Thoracic aorta (tissue), 2 donors: Measurements from ENCODE around the gene YWHAG. TPM values are rescaled to one million over a fixed set of nuclear protein-coding genes. Genes with fewer than 3 reads are reported as not detected.
"Not testable (repeated sequence)": the region's sequence is repeated elsewhere in the genome, so short reads cannot be mapped to it uniquely, and the experiment has no call there.

ENCODE experiments used
- ATAC-seq: fragments of 150-250 bp; one replicate; pipeline ENCODE4 v1.8.0; 2017; ENCODE audit warnings: low read depth; ENCODE audit not compliant: insufficient number of reproducible peaks, low FRiP score
- DNase-seq: peaks from one replicate; pipeline ENCODE4 v3.0.0-alpha.2; 2020; ENCODE audit warnings: low spot score
- H3K27ac ChIP-seq, 2 donors: fragments of 200-600 bp; sonication (generic); 1 replicate in 1 of 2; 2 replicates in 1 of 2; pipeline ENCODE4 v1.5.1; 2016; ENCODE audit warnings: mild to moderate bottlenecking in 2 of 2, moderate library complexity in 2 of 2
- H3K27me3 ChIP-seq: fragments of 200-600 bp; sonication (generic); replicated peaks from 2 replicates; pipeline ENCODE4 v1.6.0; 2016; ENCODE audit warnings: mild to moderate bottlenecking; ENCODE audit not compliant: insufficient read depth
- H3K36me3 ChIP-seq: fragments of 200-600 bp; sonication (generic); one replicate; pipeline ENCODE4 v1.5.1; 2016
- H3K4me1 ChIP-seq, 2 donors: fragments of 200-600 bp; sonication (generic); 1 replicate in 1 of 2; 2 replicates in 1 of 2; pipeline versions ENCODE4 v1.5.1 to v1.6.0; 2016; ENCODE audit warnings: low read depth in 2 of 2, mild to moderate bottlenecking in 1 of 2; ENCODE audit not compliant: control insufficient read depth in 1 of 2
- H3K4me3 ChIP-seq: fragments of 200-600 bp; sonication (generic); 2 replicates; pipeline ENCODE4 v1.5.1; 2016; ENCODE audit warnings: mild to moderate bottlenecking
- H3K9me3 ChIP-seq: fragments of 200-600 bp; sonication (generic); 2 replicates; pipeline ENCODE4 v1.5.1; 2016
- total RNA-seq, 2 donors: library from RNA; depleted of rRNA; stranded (reverse); fragments of >200 nt; gene quantifications; one replicate each; pipeline versions ENCODE4 v1.1.0 to v1.2.3, GENCODE V29; 2016
- TF ChIP-seq, protein P1 (sequence below): fragments of 200-600 bp; sonication (generic); IDR thresholded peaks from one replicate; pipeline ENCODE4 v1.5.1; 2019; ENCODE audit warnings: antibody characterized with exemption

YWHAG gene
- total RNA-seq, 2 donors from 2014 or later: 63.2 to 129 TPM

DNA sequence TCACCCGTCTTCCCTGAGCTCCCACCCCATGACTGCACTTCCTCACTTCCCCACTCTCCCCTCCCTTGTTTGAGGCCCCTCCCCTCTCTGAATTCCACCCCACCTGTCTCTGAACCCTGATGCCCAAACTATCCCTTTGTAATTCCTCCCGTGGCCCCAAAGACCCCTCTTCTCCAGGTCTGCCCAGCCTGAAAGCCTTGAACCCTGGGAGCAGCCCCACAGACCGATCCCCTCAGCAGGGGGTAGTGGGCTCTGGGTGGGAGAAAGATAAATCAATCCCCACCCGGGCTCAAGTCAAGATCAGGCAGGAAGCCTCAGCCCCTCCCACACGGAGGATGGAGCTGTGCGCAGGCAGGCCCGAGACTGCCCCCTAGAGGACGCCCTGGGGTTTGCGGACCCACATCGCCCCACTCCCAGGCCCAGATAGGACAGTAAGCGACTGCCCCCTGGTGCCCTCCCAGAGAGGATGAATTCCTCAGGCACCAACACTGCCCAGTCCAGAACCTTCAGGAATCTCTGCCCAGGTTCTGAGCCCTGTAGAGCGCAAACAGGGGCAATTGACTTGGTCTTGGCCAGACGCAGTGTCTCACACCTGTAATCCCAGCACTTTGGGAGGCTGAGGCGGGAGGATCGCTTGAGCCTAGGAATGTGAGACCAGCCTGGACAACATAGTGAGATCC lies 44.6 kb downstream of the YWHAG start:
- H3K4me3 ChIP-seq: no peak overlapping the region
- H3K27me3 ChIP-seq: no peaks in the 10 kb centered on the region
- ATAC-seq: peak; percentile 54
- no peaks in the 10 kb centered on the region for H3K36me3 ChIP-seq
- H3K4me1 ChIP-seq: peaks cover 3 to 25% of the 10 kb centered on the region in 2 donors
- DNase-seq: peak; percentile 89
- TF ChIP-seq, protein P1, sequence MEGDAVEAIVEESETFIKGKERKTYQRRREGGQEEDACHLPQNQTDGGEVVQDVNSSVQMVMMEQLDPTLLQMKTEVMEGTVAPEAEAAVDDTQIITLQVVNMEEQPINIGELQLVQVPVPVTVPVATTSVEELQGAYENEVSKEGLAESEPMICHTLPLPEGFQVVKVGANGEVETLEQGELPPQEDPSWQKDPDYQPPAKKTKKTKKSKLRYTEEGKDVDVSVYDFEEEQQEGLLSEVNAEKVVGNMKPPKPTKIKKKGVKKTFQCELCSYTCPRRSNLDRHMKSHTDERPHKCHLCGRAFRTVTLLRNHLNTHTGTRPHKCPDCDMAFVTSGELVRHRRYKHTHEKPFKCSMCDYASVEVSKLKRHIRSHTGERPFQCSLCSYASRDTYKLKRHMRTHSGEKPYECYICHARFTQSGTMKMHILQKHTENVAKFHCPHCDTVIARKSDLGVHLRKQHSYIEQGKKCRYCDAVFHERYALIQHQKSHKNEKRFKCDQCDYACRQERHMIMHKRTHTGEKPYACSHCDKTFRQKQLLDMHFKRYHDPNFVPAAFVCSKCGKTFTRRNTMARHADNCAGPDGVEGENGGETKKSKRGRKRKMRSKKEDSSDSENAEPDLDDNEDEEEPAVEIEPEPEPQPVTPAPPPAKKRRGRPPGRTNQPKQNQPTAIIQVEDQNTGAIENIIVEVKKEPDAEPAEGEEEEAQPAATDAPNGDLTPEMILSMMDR: peak; percentile 100
- H3K9me3 ChIP-seq: no peaks in the 10 kb centered on the region
- H3K27ac ChIP-seq: no peak overlapping the region

DNA sequence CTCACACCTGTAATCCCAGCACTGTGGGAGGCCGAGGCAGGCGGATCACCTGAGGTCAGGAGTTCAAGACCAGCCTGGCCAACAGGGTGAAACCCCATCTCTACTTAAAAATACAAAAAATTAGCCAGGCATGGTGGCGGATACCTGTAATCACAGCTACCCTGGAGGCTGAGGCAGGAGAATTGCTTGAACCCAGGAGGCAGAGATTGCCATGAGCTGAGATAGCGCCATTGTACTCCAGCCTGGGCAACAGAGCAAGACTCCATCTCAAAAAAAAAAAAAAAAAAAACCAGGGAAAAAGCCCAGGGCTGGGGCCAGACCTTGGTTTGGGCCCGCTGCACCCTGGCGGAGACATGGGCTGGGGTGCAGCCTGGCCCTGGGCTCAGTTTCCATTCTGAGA lies 47.0 kb downstream of the YWHAG start:
- H3K4me3 ChIP-seq, H3K36me3 ChIP-seq, H3K27me3 ChIP-seq, H3K27ac ChIP-seq, H3K9me3 ChIP-seq, DNase-seq, ATAC-seq: not testable (repeated sequence)
- H3K4me1 ChIP-seq: peaks cover 7 to 22% of the 10 kb centered on the region in 2 donors

DNA sequence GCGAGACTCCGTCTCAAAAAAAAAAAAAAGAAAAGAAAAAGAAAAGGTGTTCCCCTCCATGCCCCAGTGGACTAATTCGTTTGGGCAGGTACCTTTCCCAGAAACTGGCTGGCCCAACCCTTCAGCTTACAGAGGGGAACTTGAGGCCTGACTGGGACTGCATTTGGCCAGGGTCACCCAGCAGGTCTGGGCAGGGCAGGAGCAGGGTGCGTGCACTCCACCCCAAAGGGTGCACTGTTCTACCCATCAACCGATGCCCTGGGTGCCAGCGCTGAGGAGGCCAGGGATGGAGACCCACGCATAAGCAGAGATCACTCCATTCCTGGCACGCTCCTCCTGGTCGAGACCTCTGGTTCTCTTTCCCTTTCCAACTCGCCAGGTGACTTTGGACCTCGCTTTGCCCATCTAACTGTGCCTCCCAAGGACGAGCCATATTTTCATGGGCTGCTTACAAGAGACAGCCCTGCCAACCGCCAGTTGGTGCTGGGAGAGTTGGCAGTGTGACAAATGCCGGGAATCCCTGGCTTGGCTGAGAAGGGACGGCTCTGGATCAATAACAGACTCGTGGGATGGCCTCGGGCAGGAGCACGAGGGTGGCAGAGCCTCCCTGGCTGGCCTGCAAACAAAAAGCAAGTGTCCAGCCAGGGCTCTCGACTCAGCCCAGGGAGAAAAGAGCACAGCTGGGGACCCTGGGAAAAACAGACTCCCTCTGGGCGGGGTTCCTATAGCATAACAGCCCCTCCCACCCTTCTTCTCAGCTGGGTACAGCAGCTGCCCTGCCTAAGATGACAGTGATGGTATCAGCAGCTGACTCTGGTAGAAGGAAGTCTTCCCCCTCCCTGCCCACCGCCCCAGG lies 48.5 kb downstream of the YWHAG start:
- Histone ChIP-seq H3K4me1 (peaks cover 16 to 37% of the 10 kb centered on the region in 2 donors), H3K4me3 (no peak overlapping the region), H3K36me3 (no peaks in the 10 kb centered on the region), H3K27me3 (no peaks in the 10 kb centered on the region), H3K9me3 (no peaks in the 10 kb centered on the region), H3K27ac (peak overlapping the region in 1 of 2 donors; percentile 58)
- TF ChIP-seq, protein P1: no peak
- no peak for ATAC-seq
- DNase-seq: no peak

DNA sequence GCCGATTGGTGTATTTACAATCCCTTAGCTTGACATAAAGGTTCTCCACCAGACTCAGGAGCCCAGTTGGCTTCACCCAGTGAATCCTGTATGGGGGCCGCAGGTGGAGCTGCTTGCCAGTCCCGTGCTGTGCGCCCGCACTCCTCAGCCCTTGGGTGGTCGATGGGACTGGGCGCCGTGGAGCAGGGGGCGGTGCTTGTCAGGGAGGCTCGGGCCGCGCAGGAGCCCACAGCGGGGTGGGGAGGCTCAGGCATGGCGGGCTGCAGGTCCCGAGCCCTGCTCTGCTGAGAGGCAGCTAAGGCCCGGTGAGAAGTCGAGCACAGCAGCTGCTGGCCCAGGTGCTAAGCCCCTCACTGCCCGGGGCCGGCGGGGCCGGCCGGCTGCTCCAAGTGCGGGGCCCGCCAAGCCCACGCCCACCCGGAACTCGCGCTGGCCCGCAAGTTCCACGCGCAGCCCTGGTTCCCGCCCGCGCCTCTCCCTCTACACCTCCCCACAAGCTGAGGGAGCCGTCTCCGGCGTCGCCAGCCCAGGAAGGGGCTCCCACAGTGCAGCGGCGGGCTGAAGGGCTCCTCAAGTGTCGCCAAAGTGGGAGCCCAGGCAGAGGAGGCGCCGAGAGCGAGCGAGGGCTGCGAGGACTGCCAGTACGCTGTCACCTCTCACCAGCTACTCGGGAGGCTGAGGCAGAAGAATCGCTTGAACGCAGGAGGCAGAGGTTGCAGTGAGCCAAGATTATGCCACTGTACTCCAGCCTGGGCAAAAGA lies 49.3 kb downstream of the YWHAG start:
- not testable (repeated sequence) for H3K27me3 ChIP-seq, DNase-seq, H3K4me3 ChIP-seq, H3K36me3 ChIP-seq, H3K9me3 ChIP-seq, H3K27ac ChIP-seq, ATAC-seq
- peaks cover 16 to 40% of the 10 kb centered on the region in 2 donors for H3K4me1 ChIP-seq

DNA sequence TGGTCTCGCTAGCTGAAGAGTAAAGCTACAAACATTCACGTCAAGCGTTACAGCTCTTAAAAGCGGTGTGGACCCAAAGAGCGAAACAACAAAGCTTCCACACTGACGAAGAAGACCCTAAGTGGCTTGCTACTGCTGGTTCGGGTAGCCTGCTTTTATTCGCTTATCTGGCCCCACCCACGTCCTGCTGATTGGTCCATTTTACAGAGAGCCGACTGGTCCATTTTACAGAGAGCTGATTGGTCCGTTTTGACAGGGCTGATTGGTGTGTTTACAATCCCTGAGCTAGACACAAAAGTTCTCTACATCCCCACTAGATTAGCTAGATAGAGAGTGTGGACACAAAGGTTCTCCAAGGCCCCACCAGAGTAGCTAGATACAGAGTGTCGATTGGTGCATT lies 49.9 kb downstream of the YWHAG start:
- not testable (repeated sequence) for H3K27ac ChIP-seq, DNase-seq, ATAC-seq, H3K4me3 ChIP-seq, H3K36me3 ChIP-seq, H3K27me3 ChIP-seq, H3K9me3 ChIP-seq
- H3K4me1 ChIP-seq: peaks cover 16 to 37% of the 10 kb centered on the region in 2 donors

DNA sequence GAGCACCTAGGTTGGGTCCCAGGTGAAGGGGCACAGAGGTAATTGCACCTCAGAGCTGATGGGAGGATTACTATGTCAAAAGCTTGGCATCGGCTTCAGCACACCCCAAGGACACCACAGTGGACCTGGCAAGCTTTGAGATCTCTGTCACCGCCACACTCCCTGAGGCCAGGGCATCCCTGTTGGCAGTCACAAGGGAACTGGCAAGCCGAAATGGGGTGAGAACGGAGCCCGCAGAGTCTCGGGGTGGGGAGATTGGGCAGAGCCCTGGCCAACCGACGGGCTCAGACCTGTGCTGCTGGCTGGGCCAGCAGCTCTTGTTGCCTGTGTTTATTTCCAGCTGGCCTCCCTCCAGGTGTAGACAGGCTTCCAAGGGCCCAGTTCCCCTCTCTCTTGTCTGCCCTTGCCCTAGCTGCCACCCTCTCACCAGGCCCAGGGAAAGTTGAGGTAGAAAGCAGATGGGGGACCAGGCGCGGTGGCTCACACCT lies 53.9 kb downstream of the YWHAG start:
- H3K4me1 ChIP-seq: peaks cover 24 to 42% of the 10 kb centered on the region in 2 donors

More for the DNA sequence above, 53.9 kb downstream of the YWHAG start:
- ATAC-seq: no peak
- Histone ChIP-seq H3K36me3 (peaks cover 11% of the 10 kb centered on the region), H3K27me3 (no peaks in the 10 kb centered on the region), H3K27ac (peak overlapping the region; percentile 99), H3K4me3 (peak overlapping the region; percentile 97), H3K9me3 (no peaks in the 10 kb centered on the region)
- TF ChIP-seq, protein P1: no peak
- DNase-seq: no peak
